GM12878 (cell line): Measurements from ENCODE around the gene YBX1. TPM values are rescaled to one million over a fixed set of nuclear protein-coding genes. Genes with fewer than 3 reads are reported as not detected.
A peak's percentile ranks its signal among the peaks of the same experiment; 100 is the strongest.

Experiments used
- ATAC-seq: fragments of 200-7000 bp; cut with Tn5 transposase; 3 replicates; pipeline ENCODE4 v1.9.1; 2020; ENCODE audit warnings: mild to moderate bottlenecking, moderate library complexity
- BruUV-seq: library from RNA; stranded (reverse); fragments of 400-500 nt; replicated peaks from 2 replicates; lab custom pipeline; 2021; lab: Mats Ljungman, UMichigan
- CTCF ChIA-PET: fragments of 300-600 bp; sonication (Branson Sonifier 250); formaldehyde crosslinking; extraction: SDS; loops from one replicate; lab custom pipeline; 2021; ENCODE audit warnings: inconsistent platforms; lab: Yijun Ruan, JAX
- POLR2A ChIA-PET: fragments of 350-600 bp; formaldehyde crosslinking; extraction: SDS; loops from one replicate; lab custom pipeline; 2021; ENCODE audit warnings: inconsistent platforms; lab: Charles Lee
- RAD21 ChIA-PET: fragments of 300-600 bp; sonication (Branson Sonifier 250); formaldehyde crosslinking; loops from one replicate; lab custom pipeline; 2023; ENCODE audit warnings: antibody characterized with exemption; ENCODE audit not compliant: unreplicated experiment; lab: Charles Lee
- SMC1A ChIA-PET: fragments of 300-600 bp; sonication (Branson Sonifier 250); formaldehyde crosslinking; loops from one replicate; lab custom pipeline; 2023; ENCODE audit not compliant: unreplicated experiment, uncharacterized antibody; lab: Charles Lee
- DNase-seq: peaks from one replicate; pipeline ENCODE4 v3.0.0-alpha.2; 2011; ENCODE audit warnings: low read depth, low spot score
- FAIRE-seq: peaks from 3 replicates; lab custom pipeline; 2011; peaks lifted over from hg19 to GRCh38; lab: Jason Lieb, UNC
- H2AFZ ChIP-seq: 2 replicates; pipeline ENCODE4 v1.6.0; 2011; ENCODE audit warnings: low read depth, low read length, control low read depth; ENCODE audit not compliant: control insufficient read depth
- H3K27ac ChIP-seq: 2 replicates; pipeline ENCODE4 v1.5.1; 2011; ENCODE audit warnings: control low read depth; ENCODE audit not compliant: control insufficient read depth, insufficient read depth
- H3K27me3 ChIP-seq, 2 experiments: replicated peaks in 1 of 2; 2 replicates each; pipeline versions ENCODE4 v1.6.0 to v1.6.1; 2011; ENCODE audit warnings: low read length in 1 of 2; ENCODE audit not compliant: control insufficient read depth in 2 of 2, insufficient read depth in 2 of 2
- H3K36me3 ChIP-seq, 2 experiments: 2 replicates each; pipeline ENCODE4 v1.5.1; 2011; ENCODE audit warnings: low read length in 1 of 2; ENCODE audit not compliant: control insufficient read depth in 2 of 2, insufficient read depth in 2 of 2
- H3K4me1 ChIP-seq: 2 replicates; pipeline ENCODE4 v1.6.1; 2011; ENCODE audit warnings: mild to moderate bottlenecking, low read length, moderate library complexity, mixed read lengths; ENCODE audit not compliant: control insufficient read depth, insufficient read depth
- H3K4me2 ChIP-seq: 2 replicates; pipeline ENCODE4 v1.6.0; 2011; ENCODE audit warnings: control low read depth; ENCODE audit not compliant: control insufficient read depth, insufficient read depth
- H3K4me3 ChIP-seq: fragments of 200-600 bp; sonication (generic); 2 replicates; pipeline ENCODE4 v1.5.1; 2016
- H3K79me2 ChIP-seq: 2 replicates; pipeline ENCODE4 v1.6.0; 2011; ENCODE audit warnings: low read length; ENCODE audit not compliant: control insufficient read depth, insufficient read depth
- H3K9ac ChIP-seq: 2 replicates; pipeline ENCODE4 v1.8.0; 2011; ENCODE audit warnings: low read length, control low read depth, mixed read lengths; ENCODE audit not compliant: control insufficient read depth, insufficient read depth
- H3K9me3 ChIP-seq: replicated peaks from 3 replicates; pipeline ENCODE4 v1.5.1; 2011; ENCODE audit warnings: mild to moderate bottlenecking, low read length; ENCODE audit not compliant: control insufficient read depth, insufficient read depth
- H4K20me1 ChIP-seq: 2 replicates; pipeline ENCODE4 v1.6.0; 2011; ENCODE audit not compliant: control insufficient read depth, insufficient read depth
- CBX3 ChIP-seq: fragments of 200-600 bp; sonication (generic); IDR thresholded peaks from 2 replicates; pipeline ENCODE4 v1.6.1; 2016; ENCODE audit warnings: low read depth, borderline replicate concordance
- CTCF ChIP-seq, 3 experiments: IDR thresholded peaks in 2 of 3; conservative IDR thresholded peaks in 1 of 3; 2 replicates each; pipeline ENCODE4 v1.5.1; 2011; ENCODE audit warnings: low read depth in 3 of 3, low read length in 3 of 3, mild to moderate bottlenecking in 3 of 3, control low read depth in 2 of 3, moderate library complexity in 2 of 3, inconsistent platforms in 1 of 3, mixed read lengths in 1 of 3; ENCODE audit not compliant: control insufficient read depth in 2 of 3, insufficient read depth in 1 of 3; ENCODE audit errors: extremely low read depth in 1 of 3
- E4F1 ChIP-seq: fragments of 450-650 bp; IDR thresholded peaks from 2 replicates; pipeline ENCODE4 v1.6.1; 2018; ENCODE audit warnings: borderline replicate concordance, mild to moderate bottlenecking; ENCODE audit not compliant: partially characterized antibody
- EED ChIP-seq: sonication (generic); IDR thresholded peaks from 2 replicates; pipeline ENCODE4 v1.6.1; 2016; ENCODE audit warnings: antibody characterized with exemption, low read depth
- EZH2 ChIP-seq: IDR thresholded peaks from 2 replicates; pipeline ENCODE4 v1.6.1; 2012; ENCODE audit warnings: low read depth, mild to moderate bottlenecking, control low read depth, inconsistent platforms, low read length, borderline replicate concordance; ENCODE audit not compliant: control insufficient read depth
- IRF4 ChIP-seq: IDR thresholded peaks from 2 replicates; pipeline ENCODE4 v1.6.1; 2011; ENCODE audit warnings: low read depth, low read length
- KDM1A ChIP-seq: fragments of 200-600 bp; sonication (generic); IDR thresholded peaks from 2 replicates; pipeline ENCODE4 v1.6.1; 2016; ENCODE audit warnings: borderline replicate concordance
- MEF2A ChIP-seq: IDR thresholded peaks from 2 replicates; pipeline ENCODE4 v1.6.1; 2011; ENCODE audit warnings: low read depth, mild to moderate bottlenecking, low read length, moderate library complexity; ENCODE audit not compliant: insufficient read depth
- NKRF ChIP-seq: fragments of 450-650 bp; conservative IDR thresholded peaks from 2 replicates; pipeline ENCODE4 v1.6.1; 2017; ENCODE audit warnings: mild to moderate bottlenecking, moderate library complexity
- RB1 ChIP-seq: fragments of 450-650 bp; formaldehyde crosslinking; IDR thresholded peaks from 2 replicates; pipeline ENCODE4 v1.6.1; 2017; ENCODE audit warnings: mild to moderate bottlenecking, borderline replicate concordance
- SUZ12 ChIP-seq: fragments of 200-600 bp; sonication (generic); IDR thresholded peaks from one replicate; pipeline ENCODE4 v1.6.1; 2018; ENCODE audit warnings: antibody characterized with exemption, mild to moderate bottlenecking; ENCODE audit not compliant: unreplicated experiment
- ZNF592 ChIP-seq: fragments of 450-650 bp; IDR thresholded peaks from 2 replicates; pipeline ENCODE4 v1.6.1; 2017; ENCODE audit warnings: mild to moderate bottlenecking, moderate library complexity
- WGBS: methylation state at CpG from one replicate; pipeline ENCODE4 v1.1.6; 2016; ENCODE audit warnings: low lambda C conversion rate; ENCODE audit not compliant: insufficient replicate concordance, insufficient coverage; ENCODE audit errors: missing lambda C conversion rate; 5-methylcytosine and 5-hydroxymethylcytosine counted together
- in situ Hi-C: fragments of 300-500 bp; cut with MboI; formaldehyde crosslinking; loops from 9 replicates; pipeline ENCODE4 v1.14.3; 2018; ENCODE audit warnings: mixed read lengths
- intact Hi-C: fragments of 100-400 bp; cut with micrococcal nuclease; formaldehyde crosslinking; loops from one replicate; pipeline ENCODE4 v1.14.2; 2022; ENCODE audit not compliant: unreplicated experiment
- polyA plus RNA-seq, 11 experiments: library from polyadenylated mRNA; depleted of rRNA in 4 of 11; unstranded in 6 of 11; stranded (reverse) in 5 of 11; fragments of >200 nt; fragmentation: Nextera tagmentation in 4 of 11; fragmentation: Illumina TruSeq in 1 of 11; extraction: Ambion mirVana in 4 of 11; extraction: Trizol in 1 of 11; gene quantifications; 1 replicate in 1 of 11; 2 replicates in 10 of 11; pipeline versions ENCODE4 v1.2.1 to v1.2.3, GENCODE V29; 2011 to 2016; ENCODE audit warnings: inconsistent platforms in 2 of 11, missing spikeins in 2 of 11, low read depth in 1 of 11
- total RNA-seq, 4 experiments: library from RNA; depleted of rRNA in 3 of 4; stranded (reverse); fragments of >200 nt in 3 of 4; fragmentation: Illumina TruSeq in 1 of 4; extraction: Trizol in 1 of 4; gene quantifications; 2 replicates each; pipeline versions ENCODE4 v1.2.1 to v1.2.3, GENCODE V29; 2013 to 2021

YBX1 gene
- total and polyA plus RNA-seq, 10 of the 15 experiments (the other 5 are each of a cell fraction or from before 2014, with no cell fraction given), result 355 to 1,353 (median 858) TPM

GRCh38 chr1:42692461-42692860, 10.2 kb downstream of the YBX1 start:
- Histone ChIP-seq H2AFZ (no peak overlapping the region), H3K4me2 (no peak overlapping the region), H3K9ac (no peak overlapping the region), H3K4me1 (peaks cover 14% of the 10 kb centered on the region), H3K36me3 (peaks cover 2 to 44% of the 10 kb centered on the region in 2 experiments), H3K79me2 (peaks cover 84% of the 10 kb centered on the region), H3K4me3 (peak overlapping the region; percentile 7; the same call in 1 of the 2 replicates), H3K9me3 (no peaks in the 10 kb centered on the region; the same call in 2 of the 3 replicates), H3K27ac (no peak overlapping the region), H4K20me1 (no peaks in the 10 kb centered on the region; the same call in 1 of the 2 replicates), H3K27me3 (no peaks in the 10 kb centered on the region)
- in situ Hi-C loops, result no loop called here
- no peak for ATAC-seq
- ChIA-PET RAD21 (interaction anchor here (2.3 to 3.0 kb wide), 2 partner anchors 11 to 381 kb away, joined by 7 to 24 read pairs; partner anchors contain the start of gene YBX1), POLR2A (interaction anchor here (0.9 to 1.2 kb wide), 4 partner anchors 14 to 70 kb away, joined by 3 to 4 read pairs (median 4); partner anchors contain the start of gene PPIH), CTCF (interaction anchor here (0.8 to 2.4 kb wide), 7 partner anchors 9 to 347 kb away, joined by 3 to 12 read pairs (median 3); no protein-coding TSS in a partner anchor), SMC1A (interaction anchor here (0.9 to 1.3 kb wide), 4 partner anchors 8 to 381 kb away, joined by 3 to 4 read pairs (median 3); no protein-coding TSS in a partner anchor)
- TF ChIP-seq SUZ12, result no peak
- no peak for TF ChIP-seq NKRF
- no peak for TF ChIP-seq EZH2
- TF ChIP-seq ZNF592, result no peak
- TF ChIP-seq MEF2A, result no peak
- TF ChIP-seq CBX3, result no peak
- no peak for TF ChIP-seq KDM1A
- no peak for TF ChIP-seq IRF4
- TF ChIP-seq CTCF (IDR thresholded peaks at IDR 0.05 in 2 of 3, conservative IDR thresholded peaks at IDR 0.05 in 1 of 3; ENCODE audit: control insufficient read depth in 2 of 3, extremely low read depth in 1 of 3, insufficient read depth in 1 of 3, low read depth in 3 of 3, low read length in 3 of 3), result no peak
- TF ChIP-seq E4F1, result no peak
- no peak for TF ChIP-seq RB1
- TF ChIP-seq EED, result no peak
- no peak for DNase-seq
- intact Hi-C loops, result no loop called here
- WGBS, result 74% methylated on average over 5 of the region's 5 CpGs
- FAIRE-seq, result no peak
- no TSS peak for BruUV-seq
